Measurements from ENCODE around the gene GALNT14.

- TF ChIP-seq CTCF (IDR thresholded peaks at IDR 0.05) = no peak
- no peak for TF ChIP-seq CREB1 (CRISPR knock-in tag; IDR thresholded peaks at IDR 0.05)
- TF ChIP-seq NR2C2 (CRISPR knock-in tag; IDR thresholded peaks at IDR 0.05) = no peak
- TF ChIP-seq AFF4 (CRISPR knock-in tag; IDR thresholded peaks at IDR 0.05; ENCODE audit: borderline replicate concordance) = no peak
- TF ChIP-seq TEAD4 (CRISPR knock-in tag; IDR thresholded peaks at IDR 0.05) = no peak
- no peak for TF ChIP-seq KAT7 (CRISPR knock-in tag; IDR thresholded peaks at IDR 0.05; ENCODE audit: borderline replicate concordance)
- no peak for TF ChIP-seq USF1 (CRISPR knock-in tag; IDR thresholded peaks at IDR 0.05)
- no peak for TF ChIP-seq SMAD3 (CRISPR knock-in tag; IDR thresholded peaks at IDR 0.05; ENCODE audit: borderline replicate concordance)
- TF ChIP-seq E2F5 (CRISPR knock-in tag; IDR thresholded peaks at IDR 0.05) = no peak
- TF ChIP-seq TCF7 (CRISPR knock-in tag; IDR thresholded peaks at IDR 0.05; ENCODE audit: low read depth) = no peak
Observed at GRCh38 chr2:30866974-30867373, 271.3 kb downstream of the GALNT14 start.
